Measurements from ENCODE around the gene ABCC11. TPM values are rescaled to one million over a fixed set of nuclear protein-coding genes. Genes with fewer than 3 reads are reported as not detected.

ABCC11 gene
- 0.20 TPM for polyA plus RNA-seq (ENCODE audit: insufficient read length)
- long read RNA-seq, donor 1, result 0 reads
- long read RNA-seq, donor 2, result 0 reads
- long read RNA-seq, donor 3, partial matches to known transcripts, result 11 of 36 reads
- long read RNA-seq, donor 3, other reads (novel, unspliced or antisense), result 25 of 36 reads
- long read RNA-seq, donor 4, result 0 reads
- long read RNA-seq, donor 5, result 0 reads
- long read RNA-seq, donor 6, result 0 reads
- long read RNA-seq, donor 7, result 0 reads
- long read RNA-seq, donor 8, result 0 reads

DNA sequence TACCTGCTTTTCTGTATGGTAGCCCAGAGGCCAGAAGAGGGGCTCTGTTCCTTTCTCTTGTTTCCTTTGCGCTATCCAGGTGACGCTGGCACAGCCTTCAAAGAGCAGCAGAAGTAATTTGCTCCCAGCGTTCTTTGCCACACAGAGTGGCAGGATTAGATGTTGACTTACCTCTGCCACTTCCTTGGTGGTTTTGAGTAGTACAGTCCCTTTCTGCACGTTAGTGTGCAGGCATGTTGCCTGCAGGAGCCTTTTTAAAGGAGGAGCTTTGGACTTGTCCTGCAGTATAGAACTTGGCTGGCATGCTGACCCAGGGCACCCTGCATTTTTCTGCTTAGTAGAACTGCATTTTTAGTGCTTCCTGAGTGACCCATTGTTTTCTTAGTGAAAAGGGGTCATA is at the start of gene ABCC11:
Gene ABCC11, minus strand, starts transcription at position 229 of the 400 bp plus-strand sequence. CDS start 15,618 bp downstream, outside the sequence.
- no peak for DNase-seq

DNA sequence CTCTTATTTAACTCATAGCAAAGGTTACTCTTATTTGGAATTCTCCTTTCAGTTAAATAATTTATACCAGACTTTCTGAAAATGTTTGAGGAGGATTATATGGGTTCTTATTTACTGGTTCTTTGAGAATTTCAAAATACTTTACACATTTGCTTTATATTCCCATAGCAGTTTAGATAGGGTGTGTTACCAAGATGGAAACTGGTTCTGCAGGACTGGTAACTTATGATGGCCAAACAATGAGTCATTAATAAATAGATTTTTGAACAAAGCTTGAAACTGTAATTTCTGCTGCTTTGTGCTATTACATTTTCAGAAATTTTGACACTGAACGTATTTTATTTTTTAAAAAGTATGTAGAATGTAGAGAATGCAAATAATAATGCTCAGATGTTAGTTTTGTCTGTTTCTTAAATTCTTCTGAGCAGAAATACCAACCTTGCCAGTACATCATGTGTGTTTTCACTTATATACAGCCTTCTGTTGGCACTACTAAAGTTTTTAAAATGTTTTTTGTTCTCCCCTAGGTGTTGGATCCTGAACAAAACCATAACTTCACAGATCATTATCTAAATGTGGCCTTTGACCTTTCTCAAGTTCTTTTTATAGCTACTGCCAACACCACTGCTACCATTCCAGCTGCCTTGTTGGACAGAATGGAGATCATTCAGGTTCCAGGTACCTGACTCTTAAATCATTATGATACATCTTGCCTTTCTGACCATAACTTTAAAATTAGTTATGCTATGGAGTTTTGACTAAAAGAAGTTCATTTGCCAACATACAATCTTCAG is 48.3 kb upstream of the ABCC11 start:
- DNase-seq, result no peak

DNA sequence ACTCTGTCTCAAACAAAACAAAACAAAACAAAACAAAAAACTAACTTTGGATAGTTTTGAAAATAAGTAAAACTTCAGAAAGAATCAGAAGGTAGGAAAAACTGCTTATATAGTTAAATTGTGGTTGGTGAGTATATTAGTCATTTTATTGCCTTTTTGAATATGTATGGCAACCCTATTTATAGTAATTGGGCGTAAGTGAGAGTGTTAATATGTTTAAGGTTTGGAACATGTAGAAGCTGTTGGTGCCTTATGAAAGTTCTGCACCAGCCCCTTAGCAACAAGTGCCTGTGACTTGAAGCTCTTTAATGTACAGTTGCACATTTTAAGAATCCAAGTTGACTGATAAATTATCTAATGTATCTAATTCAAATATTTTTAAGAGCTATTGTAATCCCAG is 47.4 kb upstream of the ABCC11 start:
- DNase-seq, result no peak

DNA sequence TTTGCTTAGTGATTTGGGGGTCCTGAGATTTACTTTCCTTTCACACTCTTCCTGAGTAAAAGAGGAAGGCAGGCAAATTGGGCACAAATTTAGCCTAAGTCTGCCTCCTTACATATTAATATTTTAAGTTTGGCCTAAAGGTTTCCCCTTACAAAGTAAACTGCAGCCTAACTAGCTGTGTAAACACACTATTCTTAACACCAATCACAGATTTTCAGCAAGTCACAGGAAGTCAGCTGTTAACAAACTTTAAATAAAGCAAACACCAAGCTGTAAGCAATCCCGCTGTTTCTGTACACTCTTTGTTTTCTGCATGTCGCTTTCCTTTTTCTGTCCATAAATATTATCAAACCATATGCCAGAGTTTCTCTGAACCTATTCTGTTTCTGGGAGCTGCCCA is 45.1 kb upstream of the ABCC11 start:
- DNase-seq, result no peak

DNA sequence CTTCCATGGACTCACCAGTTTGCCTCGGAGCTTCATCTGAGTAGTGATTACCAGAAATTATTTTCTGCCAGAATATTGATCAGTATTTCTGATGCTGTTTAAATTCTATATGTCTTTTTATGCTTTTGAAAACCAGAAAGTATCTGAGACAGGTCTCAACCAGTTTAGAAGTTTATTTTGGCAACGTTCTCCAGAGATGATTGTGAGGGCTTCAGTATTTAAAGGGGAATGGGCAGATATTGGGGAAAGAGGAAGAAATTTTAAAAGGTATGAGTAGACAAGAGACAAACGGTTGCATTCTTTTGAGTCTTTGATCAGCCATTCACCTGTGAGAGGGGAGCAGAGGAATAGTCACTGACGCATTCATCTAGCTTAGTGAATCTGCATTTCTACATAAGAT is 44.4 kb upstream of the ABCC11 start:
- DNase-seq, result no peak

DNA sequence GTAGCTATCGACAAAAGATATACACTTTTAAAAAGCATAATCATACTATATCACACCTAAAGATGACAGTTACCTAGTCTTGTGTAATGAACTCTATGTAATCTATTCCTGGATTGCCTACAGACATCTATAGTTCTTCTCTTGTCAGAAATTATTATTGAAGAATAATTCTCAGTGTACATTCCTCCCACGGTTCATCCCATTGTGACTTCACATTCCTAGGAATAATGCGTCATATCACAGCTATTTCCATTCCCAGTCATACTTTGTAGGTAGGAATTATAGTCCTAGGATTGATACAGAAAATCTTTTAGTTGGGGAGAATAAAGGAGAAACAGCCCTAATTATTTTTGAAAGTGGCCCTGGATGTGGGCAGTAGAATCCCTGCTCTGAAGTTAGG is 44.0 kb upstream of the ABCC11 start:
- no peak for DNase-seq

DNA sequence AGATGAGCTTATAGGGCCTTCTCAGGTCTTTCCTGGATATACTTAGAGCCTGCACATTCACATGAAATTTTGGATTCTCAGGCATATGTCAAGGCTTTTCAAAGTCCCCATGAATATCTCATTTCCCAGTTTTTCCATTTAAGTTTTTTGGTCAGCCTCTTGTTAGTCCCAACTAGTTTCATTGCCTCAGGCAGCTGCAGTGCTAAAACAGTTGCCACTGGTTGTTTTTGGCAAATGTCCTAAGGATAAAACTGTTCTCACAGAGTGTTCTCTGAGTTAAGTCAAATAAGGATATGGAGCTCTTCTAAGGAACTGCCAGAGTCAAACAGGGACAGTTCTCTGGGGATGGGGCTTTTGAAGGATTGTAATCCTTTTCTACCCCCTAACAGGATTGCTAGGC is 39.9 kb upstream of the ABCC11 start:
- DNase-seq, result no peak

DNA sequence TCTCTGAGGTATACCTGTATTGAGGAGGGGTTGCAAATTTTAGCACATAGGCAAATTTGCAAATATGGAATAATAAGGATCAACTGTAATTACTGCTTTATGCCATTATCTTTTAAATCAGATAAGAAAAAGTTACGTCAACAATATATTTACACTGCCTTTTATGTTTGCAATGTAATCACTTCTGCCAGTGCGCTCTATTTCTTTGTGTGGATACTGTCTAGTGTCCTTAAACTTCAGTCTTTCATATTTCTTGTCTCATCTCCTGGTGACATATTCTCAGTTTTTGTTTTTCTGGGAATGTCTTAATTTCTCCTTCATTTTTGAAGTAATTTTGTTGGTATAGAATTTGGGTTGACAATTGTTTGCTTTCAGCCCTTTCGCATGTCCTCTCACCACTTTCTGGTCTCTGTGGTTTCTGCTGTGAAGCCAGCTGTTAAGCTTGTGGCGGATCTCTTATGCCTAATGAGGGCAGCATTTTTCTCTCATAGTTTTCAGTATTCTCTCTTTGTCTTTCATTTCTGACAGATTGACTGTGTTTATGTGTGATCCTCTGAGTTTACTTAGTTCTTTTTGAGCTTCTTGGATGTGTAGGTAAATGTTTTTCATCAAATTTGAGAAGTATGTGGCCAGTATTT is 37.6 kb upstream of the ABCC11 start:
- DNase-seq, result no peak

DNA sequence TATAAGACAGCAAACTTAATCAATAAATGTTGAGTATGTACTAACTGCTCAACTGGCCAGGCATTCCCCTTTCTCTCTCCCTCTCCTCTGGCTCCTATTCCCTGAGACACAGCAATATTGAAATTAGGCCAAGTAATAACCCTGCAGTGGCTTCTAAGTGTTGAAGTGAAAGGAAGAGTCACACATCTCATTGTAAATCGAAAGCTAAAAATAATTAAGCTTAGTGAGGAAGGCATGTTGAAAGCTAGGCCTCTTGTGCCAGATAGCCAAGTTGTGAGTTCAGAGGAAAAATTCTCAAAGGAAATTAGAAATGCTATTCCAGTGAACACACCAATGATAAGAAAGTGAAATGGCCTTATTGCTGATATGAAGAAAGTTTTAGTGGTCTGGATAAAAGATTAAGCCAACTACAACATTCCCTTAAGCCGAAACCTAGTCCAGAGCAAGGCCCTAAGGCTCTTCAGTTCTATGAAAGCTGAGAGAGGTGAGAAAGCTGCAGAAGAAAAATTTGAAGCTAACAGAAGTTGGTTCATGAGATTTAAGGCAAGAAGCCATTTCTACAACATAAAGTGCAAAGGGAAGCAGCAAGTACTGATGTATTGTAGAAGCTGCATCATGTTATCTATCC is 35.4 kb upstream of the ABCC11 start:
- DNase-seq, result no peak

DNA sequence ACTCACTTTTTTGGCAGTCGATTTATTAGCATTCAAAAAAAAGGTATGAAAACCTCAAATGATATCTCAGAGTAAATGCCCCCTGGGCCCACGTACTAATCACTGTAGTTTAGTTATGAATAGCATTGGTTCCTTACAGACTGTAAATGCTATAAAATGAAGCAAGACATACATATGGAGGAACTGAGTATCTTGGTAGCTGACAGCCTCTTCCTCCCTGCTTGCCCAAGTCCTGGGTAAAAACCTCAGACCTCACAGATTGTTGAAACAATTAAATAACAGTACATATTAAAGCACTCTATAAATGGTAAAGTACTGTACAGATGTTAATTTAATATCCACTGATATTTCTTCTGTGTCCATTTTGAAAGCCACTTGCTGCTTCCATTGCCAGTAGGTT is 33.2 kb upstream of the ABCC11 start:
- no peak for DNase-seq

DNA sequence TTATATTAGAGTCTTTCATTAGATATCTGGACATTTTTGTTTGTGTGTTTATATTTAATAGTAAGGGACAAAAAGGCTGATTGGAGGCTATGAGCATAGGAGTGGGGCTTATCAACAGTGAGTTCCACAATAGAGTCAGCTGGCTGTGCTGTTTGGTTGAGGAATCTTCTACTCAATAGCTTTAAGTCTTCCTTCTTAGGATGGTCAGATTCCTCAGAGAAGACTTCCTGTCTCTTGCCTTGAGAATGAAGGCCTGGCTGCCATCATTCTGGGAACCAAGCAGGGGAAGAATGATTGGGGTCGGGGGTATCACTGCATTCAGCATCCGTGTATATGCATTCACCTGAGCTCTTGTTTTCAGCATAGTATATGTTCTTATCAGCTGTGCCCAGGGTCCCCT is 31.9 kb upstream of the ABCC11 start:
- DNase-seq, result no peak

DNA sequence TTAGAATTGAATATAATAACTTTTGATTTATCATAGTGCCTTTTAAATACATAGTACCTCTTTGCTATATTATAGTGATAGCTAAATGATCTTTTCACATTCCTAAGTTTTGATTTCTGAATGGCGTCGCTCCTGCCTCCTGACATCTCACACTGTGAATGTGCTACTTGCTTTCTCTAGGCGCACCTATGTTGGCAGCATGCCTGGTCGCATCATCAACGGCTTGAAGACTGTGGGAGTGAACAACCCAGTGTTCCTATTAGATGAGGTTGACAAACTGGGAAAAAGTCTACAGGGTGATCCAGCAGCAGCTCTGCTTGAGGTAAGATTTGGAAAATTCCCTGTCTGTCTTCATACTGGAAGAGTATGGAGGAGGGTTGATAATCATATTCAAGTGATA is 29.8 kb upstream of the ABCC11 start:
- no peak for DNase-seq

DNA sequence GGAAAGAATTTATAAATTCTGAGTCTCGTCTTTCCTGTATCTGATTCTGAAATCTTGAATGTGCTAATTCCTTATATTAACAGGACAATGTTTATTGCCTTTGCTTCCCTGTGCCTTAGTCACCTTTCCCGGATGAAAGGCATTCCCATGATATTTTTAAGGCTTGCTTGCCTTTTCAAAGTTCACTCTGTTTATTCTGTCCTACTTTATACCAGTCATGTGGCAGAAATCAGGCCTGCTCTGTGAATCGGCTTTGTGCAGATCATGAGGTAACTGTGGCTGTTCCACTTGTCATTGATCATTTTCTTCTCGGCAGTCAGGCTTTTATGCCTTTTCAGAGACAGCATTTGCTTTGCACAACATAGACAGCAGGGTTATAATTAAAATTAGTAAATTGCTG is 28.8 kb upstream of the ABCC11 start:
- DNase-seq, result no peak

DNA sequence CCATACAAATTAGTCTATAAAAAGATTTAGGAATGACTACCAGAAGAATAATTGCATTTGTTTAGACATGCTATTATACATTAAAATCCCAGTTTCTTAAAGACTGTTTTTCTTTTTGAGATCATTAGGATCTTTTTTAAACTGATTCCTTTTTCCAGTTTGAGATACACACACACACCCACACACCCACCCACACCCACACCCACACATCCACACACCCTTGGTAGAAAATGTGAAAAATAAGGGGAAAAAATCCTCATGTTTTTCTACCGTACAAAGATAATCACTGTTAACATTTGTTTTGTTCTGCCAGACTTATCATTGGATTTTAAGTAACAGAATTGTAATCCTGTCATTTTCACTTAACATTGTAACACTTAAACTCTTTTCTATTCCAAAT is 27.1 kb upstream of the ABCC11 start:
- DNase-seq, result no peak

DNA sequence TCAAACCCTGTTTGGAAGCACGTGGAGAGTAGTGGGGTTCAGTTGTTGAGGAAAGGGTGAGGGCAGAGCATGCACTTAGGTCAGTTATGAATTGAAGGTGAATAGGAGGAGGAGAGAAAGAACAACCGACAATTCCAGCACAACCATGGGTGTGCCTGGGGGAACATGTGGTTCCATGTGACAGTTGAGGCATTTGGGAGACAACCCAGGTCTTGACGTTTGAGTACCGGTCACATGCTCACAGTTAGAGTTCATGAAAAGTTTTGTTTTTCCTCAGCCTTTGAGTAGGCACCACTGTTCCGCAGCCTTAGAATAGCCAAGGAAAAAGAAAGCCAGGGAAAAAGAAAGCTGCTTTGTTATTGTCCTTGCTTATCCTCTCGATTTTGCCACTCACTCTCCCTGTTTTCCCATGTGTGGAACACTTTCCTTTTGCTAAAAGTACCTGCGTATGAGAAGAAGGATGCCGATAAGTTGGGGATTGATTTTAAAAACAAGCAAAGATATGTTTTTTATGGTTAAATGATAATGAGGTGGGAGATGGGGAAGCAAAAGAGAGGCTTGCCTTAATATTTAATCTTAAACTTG is 25.6 kb upstream of the ABCC11 start:
- DNase-seq, result no peak

DNA sequence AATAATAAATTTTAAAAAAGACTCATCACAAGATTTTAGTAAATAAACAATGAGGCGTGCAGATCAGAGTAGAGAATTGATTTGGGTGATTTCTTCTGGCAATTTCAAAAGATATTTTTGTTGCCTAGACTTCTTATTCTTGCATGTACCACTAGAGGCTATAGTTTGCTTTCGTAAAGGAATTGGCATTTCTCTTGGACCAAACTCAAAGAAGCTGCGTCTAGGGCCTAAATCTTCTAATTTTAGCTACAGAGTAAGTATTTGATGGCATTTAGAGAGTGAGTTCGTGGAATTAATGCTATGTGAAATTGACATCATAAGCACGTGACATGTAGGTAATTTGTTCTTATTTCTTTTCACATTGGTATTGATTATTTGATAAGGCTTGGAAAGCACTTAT is 24.4 kb upstream of the ABCC11 start:
- DNase-seq, result no peak

DNA sequence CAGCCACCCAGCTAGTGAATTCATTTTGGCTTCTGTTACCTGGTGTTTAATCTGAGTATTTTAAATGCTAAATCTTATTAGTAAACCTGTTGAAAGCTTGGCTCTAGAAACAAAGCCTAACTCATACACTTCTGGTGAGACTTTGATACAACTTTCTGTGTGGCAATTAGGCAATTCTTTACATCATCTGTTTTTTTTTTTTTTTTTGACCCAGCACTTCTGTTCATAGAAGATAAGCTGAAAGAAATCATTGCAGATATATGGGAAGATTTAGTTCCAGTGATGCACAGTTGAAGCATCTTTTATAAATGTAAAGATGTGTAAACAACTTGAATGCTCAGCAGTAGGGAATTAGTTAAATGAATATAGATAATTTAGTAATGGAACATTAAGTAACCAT is 21.7 kb upstream of the ABCC11 start:
- no peak for DNase-seq

DNA sequence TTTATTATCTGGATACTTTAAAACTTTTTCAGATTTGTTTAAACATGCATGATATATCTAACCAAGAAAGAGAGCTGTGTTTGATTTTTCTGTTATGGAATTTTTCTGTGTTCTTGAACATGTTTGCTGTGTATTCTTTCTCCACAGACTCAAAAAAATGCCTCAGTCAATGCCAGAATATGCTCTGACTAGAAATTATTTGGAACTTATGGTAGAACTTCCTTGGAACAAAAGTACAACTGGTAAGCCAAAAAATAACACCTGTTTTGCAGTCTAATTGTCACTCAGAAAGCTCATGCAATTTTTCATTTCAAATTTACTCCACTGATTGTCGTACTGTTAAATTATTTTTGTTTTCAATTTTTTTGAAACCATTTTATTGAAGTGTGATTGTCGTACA is 15.3 kb upstream of the ABCC11 start:
- no peak for DNase-seq

DNA sequence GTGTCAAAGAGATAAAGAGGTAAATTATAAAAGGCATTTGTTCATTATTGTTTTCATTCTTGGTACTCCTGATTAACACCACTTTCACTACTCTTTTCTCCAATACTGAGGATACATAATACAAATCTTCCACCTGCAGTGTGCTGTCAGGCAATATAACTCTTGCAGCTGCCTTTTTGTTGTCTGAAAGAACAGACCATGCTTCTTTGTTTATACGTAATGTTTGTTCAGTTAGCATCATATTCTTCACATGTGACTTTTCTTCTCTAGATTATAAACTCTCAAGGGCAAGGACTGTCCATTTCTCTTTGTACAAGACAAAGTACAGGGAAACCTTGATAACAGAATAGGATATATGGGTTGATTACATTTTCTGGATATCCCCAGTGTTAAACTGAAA is 14.2 kb upstream of the ABCC11 start:
- no peak for DNase-seq

DNA sequence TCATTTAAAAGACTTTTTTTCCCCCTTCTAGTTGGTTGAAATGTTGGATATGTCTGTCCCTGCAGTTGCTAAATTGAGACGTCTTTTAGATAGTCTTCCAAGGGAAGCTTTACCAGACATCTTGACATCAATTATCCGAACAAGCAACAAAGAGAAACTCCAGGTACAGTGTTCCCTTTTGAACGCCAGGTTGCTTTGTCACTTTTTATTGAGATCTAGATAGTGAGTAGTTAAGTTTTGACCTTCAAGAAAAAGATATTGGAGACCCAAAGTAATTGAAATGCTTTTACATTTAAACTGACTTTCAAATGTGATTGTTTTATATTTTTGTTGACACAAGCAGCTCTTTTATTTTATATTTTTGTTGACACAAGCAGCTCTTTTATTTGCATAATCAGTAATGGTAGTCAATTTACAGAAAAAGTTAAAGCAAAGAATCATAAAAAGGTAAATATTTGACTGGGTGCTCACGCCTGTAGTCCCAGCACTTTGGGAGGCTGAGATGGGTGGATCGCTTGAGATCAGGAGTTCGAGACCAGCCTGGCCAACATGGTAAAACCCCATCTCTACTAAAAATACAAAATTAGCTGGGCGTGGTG is 9.3 kb upstream of the ABCC11 start:
- no peak for DNase-seq

DNA sequence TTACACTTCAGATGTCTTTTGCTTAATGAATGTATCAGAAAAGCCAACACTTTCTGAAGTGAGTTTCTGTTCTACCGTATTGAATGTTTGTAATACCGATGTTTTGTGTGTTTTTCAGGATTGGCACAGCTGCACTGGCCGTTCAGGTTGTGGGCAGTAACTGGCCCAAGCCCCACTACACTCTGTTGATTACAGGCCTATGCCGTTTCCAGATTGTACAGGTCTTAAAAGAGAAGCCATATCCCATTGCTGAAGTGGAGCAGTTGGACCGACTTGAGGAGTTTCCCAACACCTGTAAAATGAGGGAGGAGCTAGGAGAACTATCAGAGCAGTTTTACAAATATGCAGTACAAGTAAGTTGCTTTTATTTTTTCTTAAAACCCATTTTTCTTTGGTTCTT is 4.7 kb upstream of the ABCC11 start:
- DNase-seq, result no peak

Measured in left kidney (tissue), 8 donors.